GM23338 (cell line): ENCODE measurements around the gene GCLM.

Source experiments
- CREB1 ChIP-seq: fragments of 250-450 bp; sonication (Bioruptor Pico); IDR thresholded peaks from 2 replicates; pipeline ENCODE4 v1.5.0; 2020; ENCODE audit warnings: low read depth, mild to moderate bottlenecking, moderate library complexity
- CTCF ChIP-seq, 2 experiments: fragments of 200-600 bp in 1 of 2; sonication (generic) in 1 of 2; conservative IDR thresholded peaks; 2 replicates each; pipeline versions ENCODE4 v1.5.1 to v1.6.1; 2016 to 2017; ENCODE audit warnings: antibody characterized with exemption in 2 of 2, low read depth in 2 of 2, mild to moderate bottlenecking in 2 of 2, moderate library complexity in 1 of 2
- ETS1 ChIP-seq: IDR thresholded peaks from 2 replicates; pipeline ENCODE4 v1.6.1; 2016; ENCODE audit warnings: antibody characterized with exemption
- EZH2 ChIP-seq: fragments of 200-600 bp; sonication (generic); IDR thresholded peaks from one replicate; pipeline ENCODE4 v1.8.0; 2017; ENCODE audit warnings: antibody characterized with exemption, mild to moderate bottlenecking, low read depth; ENCODE audit not compliant: unreplicated experiment
- EZH2phosphoT487 ChIP-seq: fragments of 200-600 bp; sonication (generic); IDR thresholded peaks from one replicate; pipeline ENCODE4 v1.8.1; 2018; ENCODE audit warnings: antibody characterized with exemption; ENCODE audit not compliant: unreplicated experiment
- JUNB ChIP-seq: IDR thresholded peaks from one replicate; pipeline ENCODE4 v1.6.1; 2016; ENCODE audit warnings: antibody characterized with exemption; ENCODE audit not compliant: unreplicated experiment
- POLR2AphosphoS5 ChIP-seq: IDR thresholded peaks from 2 replicates; pipeline ENCODE4 v1.6.1; 2016; ENCODE audit warnings: antibody characterized with exemption, low read depth
- REST ChIP-seq: IDR thresholded peaks from one replicate; pipeline ENCODE4 v1.6.1; 2018; ENCODE audit warnings: antibody characterized with exemption; ENCODE audit not compliant: unreplicated experiment
- STAT1 ChIP-seq: IDR thresholded peaks from one replicate; pipeline ENCODE4 v1.6.1; 2016; ENCODE audit warnings: antibody characterized with exemption; ENCODE audit not compliant: unreplicated experiment
- ZNF114 ChIP-seq: fragments of 250-450 bp; sonication (Bioruptor Pico); IDR thresholded peaks from 2 replicates; pipeline ENCODE4 v1.5.0; 2020; ENCODE audit warnings: mild to moderate bottlenecking, moderate library complexity
- ZNF331 ChIP-seq: fragments of 250-450 bp; sonication (Bioruptor Pico); IDR thresholded peaks from 2 replicates; pipeline ENCODE4 v1.5.0; 2020; ENCODE audit warnings: low read depth, mild to moderate bottlenecking, moderate library complexity

GRCh38 chr1:93839307-93839706 is 69.9 kb downstream of the GCLM start:
- TF ChIP-seq EZH2phosphoT487 (no peak), ETS1 (no peak), CTCF (conservative IDR thresholded peaks at IDR 0.05; ENCODE audit: low read depth in 2 of 2) (no peak), EZH2 (no peak), CREB1 (no peak), POLR2AphosphoS5 (no peak), ZNF331 (CRISPR knock-in tag) (no peak), STAT1 (no peak), JUNB (no peak), REST (no peak), ZNF114 (CRISPR knock-in tag) (no peak)
